HEK293T (cell line): Measurements from ENCODE around the gene LRIG2.

Experiments
- BHLHE40 ChIP-seq: fragments of 450-650 bp; IDR thresholded peaks from 2 replicates; pipeline ENCODE4 v1.6.1; 2016; ENCODE audit warnings: mild to moderate bottlenecking, moderate library complexity, borderline replicate concordance
- CTBP1 ChIP-seq: fragments of 450-650 bp; IDR thresholded peaks from 2 replicates; pipeline ENCODE4 v1.6.1; 2016; ENCODE audit warnings: borderline replicate concordance
- FOXM1 ChIP-seq: fragments of 450-650 bp; IDR thresholded peaks from 2 replicates; pipeline ENCODE4 v1.6.1; 2017; ENCODE audit warnings: mild to moderate bottlenecking, borderline replicate concordance
- NFRKB ChIP-seq: fragments of 450-650 bp; IDR thresholded peaks from 2 replicates; pipeline ENCODE4 v1.6.1; 2016; ENCODE audit warnings: mild to moderate bottlenecking, moderate library complexity
- PKNOX1 ChIP-seq: fragments of 450-650 bp; IDR thresholded peaks from 2 replicates; pipeline ENCODE4 v1.6.1; 2016
- SP1 ChIP-seq: fragments of 450-650 bp; IDR thresholded peaks from 2 replicates; pipeline ENCODE4 v1.6.1; 2017

DNA sequence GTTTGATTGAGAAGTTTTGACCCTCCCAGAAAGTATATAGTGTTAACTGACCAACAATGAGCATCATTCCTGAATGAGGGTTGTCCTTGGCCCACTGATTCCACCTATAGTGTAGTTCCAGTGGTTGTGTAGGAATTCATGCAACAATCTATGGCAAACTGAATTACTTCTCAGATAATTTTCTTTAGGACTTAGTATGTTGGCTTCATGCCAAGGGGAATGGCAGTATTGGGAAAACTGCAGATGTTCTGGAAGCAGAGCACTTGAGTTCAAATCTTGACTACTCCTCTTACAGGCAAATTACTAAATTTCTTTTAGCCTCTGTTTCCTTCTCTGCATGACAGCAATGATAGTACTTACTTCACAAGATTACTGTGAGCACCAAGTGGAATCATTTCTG, 65.8 kb downstream of the LRIG2 start:
- TF ChIP-seq PKNOX1: no peak
- no peak for TF ChIP-seq FOXM1
- TF ChIP-seq NFRKB: no peak
- TF ChIP-seq SP1: no peak
- no peak for TF ChIP-seq BHLHE40
- no peak for TF ChIP-seq CTBP1
